Mesendoderm (in vitro differentiated cells): ENCODE results near the gene ZC3H7B.

Experiments used
- DNase-seq: peaks from one replicate; pipeline ENCODE4 v3.0.0; 2013
- H2AK5ac ChIP-seq: 2 replicates; pipeline ENCODE4 v1.6.1; 2013; ENCODE audit warnings: low read length, inconsistent platforms
- H2BK120ac ChIP-seq: 2 replicates; pipeline ENCODE4 v1.6.1; 2013; ENCODE audit warnings: low read depth, mild to moderate bottlenecking, low read length, moderate library complexity, mixed read lengths
- H2BK15ac ChIP-seq: replicated peaks from 2 replicates; pipeline ENCODE4 v1.6.1; 2013; ENCODE audit warnings: low read depth, mild to moderate bottlenecking, moderate library complexity
- H2BK5ac ChIP-seq: 2 replicates; pipeline ENCODE4 v1.6.1; 2013; ENCODE audit warnings: low read length, inconsistent platforms
- H3K18ac ChIP-seq: 2 replicates; pipeline ENCODE4 v1.6.1; 2013; ENCODE audit warnings: mild to moderate bottlenecking, low read length, mixed read lengths
- H3K23ac ChIP-seq: one replicate; pipeline ENCODE4 v1.6.1; 2013; ENCODE audit warnings: low read length
- H3K27ac ChIP-seq: 2 replicates; pipeline ENCODE4 v1.5.1; 2013; ENCODE audit warnings: low read depth, mild to moderate bottlenecking, inconsistent platforms, low read length, moderate library complexity
- H3K27me3 ChIP-seq: 2 replicates; pipeline ENCODE4 v1.6.1; 2013; ENCODE audit warnings: low read length, control low read depth, mild to moderate bottlenecking, inconsistent platforms; ENCODE audit not compliant: insufficient read depth, poor library complexity
- H3K36me3 ChIP-seq: 2 replicates; pipeline ENCODE4 v1.6.1; 2013; ENCODE audit warnings: low read length, inconsistent platforms; ENCODE audit not compliant: control insufficient read depth, insufficient read depth
- H3K4ac ChIP-seq: one replicate; pipeline ENCODE4 v1.6.1; 2013; ENCODE audit warnings: low read depth, mild to moderate bottlenecking, low read length, moderate library complexity
- H3K4me1 ChIP-seq: 2 replicates; pipeline ENCODE4 v1.6.1; 2013; ENCODE audit warnings: low read depth, low read length, inconsistent platforms; ENCODE audit not compliant: control insufficient read depth
- H3K4me2 ChIP-seq: 2 replicates; pipeline ENCODE4 v1.6.1; 2013; ENCODE audit warnings: low read length
- H3K4me3 ChIP-seq: 2 replicates; pipeline ENCODE4 v1.5.1; 2013; ENCODE audit warnings: mild to moderate bottlenecking, low read length
- H3K56ac ChIP-seq: one replicate; pipeline ENCODE4 v1.6.1; 2013; ENCODE audit warnings: low read length
- H3K79me1 ChIP-seq: 2 replicates; pipeline ENCODE4 v1.6.1; 2013; ENCODE audit warnings: low read length, inconsistent platforms
- H3K79me2 ChIP-seq: 2 replicates; pipeline ENCODE4 v1.6.1; 2013; ENCODE audit warnings: mild to moderate bottlenecking, low read length; ENCODE audit not compliant: control insufficient read depth, insufficient read depth
- H3K9ac ChIP-seq: 2 replicates; pipeline ENCODE4 v1.6.1; 2013; ENCODE audit warnings: low read length, inconsistent platforms
- H4K5ac ChIP-seq: one replicate; pipeline ENCODE4 v1.6.1; 2013; ENCODE audit warnings: low read length
- H4K8ac ChIP-seq: one replicate; pipeline ENCODE4 v1.6.1; 2013; ENCODE audit warnings: low read depth, mild to moderate bottlenecking, control low read depth, low read length, moderate library complexity
- WGBS: extraction: QIAGEN DNeasy Blood & Tissue Kit; methylation state at CpG from one replicate; pipeline ENCODE4 v1.1.7; 2013; ENCODE audit warnings: low lambda C conversion rate, missing lambda C conversion rate; ENCODE audit not compliant: insufficient coverage; ENCODE audit errors: extremely low coverage; 5-methylcytosine and 5-hydroxymethylcytosine counted together

ZC3H7B gene

GRCh38 chr22:41324821-41325528 is 23.6 kb downstream of the ZC3H7B start:
- Histone ChIP-seq H3K36me3 (peaks cover 8% of the 10 kb centered on the region), H3K23ac (no peak overlapping the region), H3K4me1 (no peaks in the 10 kb centered on the region), H3K79me2 (no peaks in the 10 kb centered on the region), H2BK120ac (no peak overlapping the region), H3K79me1 (no peaks in the 10 kb centered on the region), H2AK5ac (no peak overlapping the region), H2BK15ac (no peak overlapping the region), H3K4me3 (no peak overlapping the region), H4K8ac (no peak overlapping the region), H3K27ac (no peak overlapping the region), H4K5ac (no peak overlapping the region), H3K4ac (no peak overlapping the region), H3K18ac (no peak overlapping the region), H3K9ac (no peak overlapping the region), H2BK5ac (no peak overlapping the region), H3K4me2 (no peak overlapping the region), H3K27me3 (no peaks in the 10 kb centered on the region), H3K56ac (no peak overlapping the region)
- no peak for DNase-seq
- WGBS: no CpG with 5 or more reads among the region's 5 CpGs

DNA sequence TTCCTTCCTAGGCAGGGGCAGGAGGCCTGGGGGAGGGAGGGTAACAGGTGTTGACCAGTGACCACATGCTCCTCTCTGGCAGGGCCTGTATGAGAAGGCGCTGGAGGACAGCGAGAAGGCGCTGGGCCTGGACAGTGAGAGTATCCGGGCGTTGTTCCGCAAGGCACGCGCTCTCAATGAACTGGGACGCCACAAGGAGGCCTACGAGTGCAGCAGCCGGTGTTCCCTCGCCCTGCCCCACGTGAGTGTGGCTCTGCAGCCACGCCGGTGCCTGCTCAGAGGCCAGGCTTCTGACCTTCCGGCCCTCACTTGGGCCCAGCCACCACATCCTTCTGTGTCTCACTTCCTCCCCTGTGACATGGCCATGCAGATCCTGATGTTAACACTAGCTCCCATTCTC is 25.8 kb downstream of the ZC3H7B start:
- Histone ChIP-seq H4K5ac (no peak overlapping the region), H3K56ac (no peak overlapping the region), H4K8ac (no peak overlapping the region), H3K79me2 (no peaks in the 10 kb centered on the region), H3K4me1 (no peaks in the 10 kb centered on the region), H3K4ac (no peak overlapping the region), H3K79me1 (no peaks in the 10 kb centered on the region), H3K27ac (no peak overlapping the region), H3K4me2 (no peak overlapping the region), H3K27me3 (no peaks in the 10 kb centered on the region), H2BK15ac (no peak overlapping the region), H3K18ac (no peak overlapping the region), H3K4me3 (no peak overlapping the region), H2BK120ac (no peak overlapping the region), H3K9ac (no peak overlapping the region), H2AK5ac (no peak overlapping the region), H2BK5ac (no peak overlapping the region), H3K23ac (no peak overlapping the region), H3K36me3 (peaks cover 11% of the 10 kb centered on the region)
- WGBS: no CpG with 5 or more reads among the region's 16 CpGs
- no peak for DNase-seq

- no peak overlapping the region for H2BK15ac ChIP-seq
- H4K5ac ChIP-seq: no peak overlapping the region
- H3K79me1 ChIP-seq: no peaks in the 10 kb centered on the region
- no peak overlapping the region for H2BK5ac ChIP-seq
- no peak overlapping the region for H3K18ac ChIP-seq
- H3K4me2 ChIP-seq: no peak overlapping the region
- no peak overlapping the region for H3K23ac ChIP-seq
- H3K27ac ChIP-seq: no peak overlapping the region
- no peak overlapping the region for H3K4ac ChIP-seq
- H3K4me1 ChIP-seq: no peaks in the 10 kb centered on the region
- H2BK120ac ChIP-seq: no peak overlapping the region
- no peaks in the 10 kb centered on the region for H3K27me3 ChIP-seq
- H2AK5ac ChIP-seq: no peak overlapping the region
- H3K79me2 ChIP-seq: no peaks in the 10 kb centered on the region
- DNase-seq: no peak
- H3K4me3 ChIP-seq: no peak overlapping the region
- peaks cover 11% of the 10 kb centered on the region for H3K36me3 ChIP-seq
- WGBS: no CpG with 5 or more reads among the region's 7 CpGs
- no peak overlapping the region for H3K9ac ChIP-seq
- H3K56ac ChIP-seq: no peak overlapping the region
- no peak overlapping the region for H4K8ac ChIP-seq
Measured at GRCh38 chr22:41330169-41330568, 28.8 kb downstream of the ZC3H7B start.

DNA sequence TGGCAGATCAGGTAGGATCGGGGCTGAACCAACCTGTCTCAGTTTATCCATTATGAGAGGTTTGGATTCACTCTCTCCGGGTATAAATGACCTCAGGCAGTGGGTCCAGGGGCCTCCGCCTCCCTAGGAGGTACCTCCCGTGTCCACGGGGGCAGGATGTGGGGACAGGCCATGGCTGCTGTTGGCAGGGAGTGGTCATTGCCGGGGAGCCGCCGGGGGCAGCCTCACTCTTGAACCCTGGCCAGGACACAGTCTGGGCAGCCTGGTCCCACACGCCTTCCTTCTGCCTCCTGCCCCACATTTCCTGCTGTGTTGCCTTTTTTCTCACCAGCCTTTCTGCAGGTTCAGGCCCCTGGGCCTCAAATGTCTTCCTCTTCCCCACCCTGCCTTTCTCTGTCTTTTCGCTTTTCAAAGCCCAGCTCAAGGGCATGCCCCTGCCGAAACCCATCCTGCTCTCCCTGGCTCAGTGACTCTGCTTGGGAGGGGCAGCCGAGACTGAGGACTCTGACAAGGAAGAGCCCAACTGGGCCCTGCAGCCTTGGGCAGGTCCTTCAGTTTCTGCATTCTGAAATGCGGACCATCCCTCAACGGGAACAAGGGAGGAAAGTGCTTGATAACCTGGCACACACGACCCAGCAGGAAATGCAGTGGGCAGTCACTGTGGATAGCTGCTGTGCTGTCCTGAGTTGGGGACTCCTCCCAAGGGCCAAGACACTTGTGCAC is 31.1 kb downstream of the ZC3H7B start:
- Histone ChIP-seq H3K18ac (no peak overlapping the region), H3K9ac (no peak overlapping the region), H3K4me1 (no peaks in the 10 kb centered on the region), H3K27me3 (no peaks in the 10 kb centered on the region), H3K36me3 (peaks cover 11% of the 10 kb centered on the region), H3K56ac (no peak overlapping the region), H3K79me2 (no peaks in the 10 kb centered on the region), H2BK5ac (no peak overlapping the region), H3K79me1 (no peaks in the 10 kb centered on the region), H2BK15ac (no peak overlapping the region), H3K23ac (no peak overlapping the region), H2BK120ac (no peak overlapping the region), H3K4me3 (no peak overlapping the region), H4K5ac (no peak overlapping the region), H4K8ac (no peak overlapping the region), H3K4ac (no peak overlapping the region), H3K27ac (no peak overlapping the region), H2AK5ac (no peak overlapping the region), H3K4me2 (no peak overlapping the region)
- WGBS: no CpG with 5 or more reads among the region's 15 CpGs
- no peak for DNase-seq

DNA sequence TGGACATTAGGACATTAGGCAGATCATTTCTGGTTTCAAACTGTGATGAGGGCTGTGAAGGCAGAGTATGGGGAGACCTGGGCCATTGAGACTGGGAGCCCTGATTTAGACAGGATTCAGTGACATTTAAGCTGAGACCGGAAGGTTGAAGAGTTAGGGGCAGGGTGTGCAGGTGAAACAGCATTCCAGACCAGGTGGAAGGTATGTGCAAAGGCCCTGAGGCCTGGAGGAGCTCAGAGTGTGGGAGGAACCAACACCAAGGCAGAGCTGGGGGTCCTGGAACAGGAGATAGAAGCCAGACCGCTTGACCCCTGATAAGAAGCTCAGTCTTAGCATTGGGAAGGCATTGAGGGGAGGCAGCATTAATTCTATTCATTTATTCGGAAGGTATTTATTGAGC is 32.5 kb downstream of the ZC3H7B start:
- H3K36me3 ChIP-seq: peaks cover 8% of the 10 kb centered on the region
- no peak overlapping the region for H3K56ac ChIP-seq
- H3K4me3 ChIP-seq: no peak overlapping the region
- no peak overlapping the region for H3K18ac ChIP-seq
- H2BK5ac ChIP-seq: no peak overlapping the region
- H3K79me2 ChIP-seq: no peaks in the 10 kb centered on the region
- H2AK5ac ChIP-seq: no peak overlapping the region
- DNase-seq: no peak
- H3K4me1 ChIP-seq: no peaks in the 10 kb centered on the region
- H3K4ac ChIP-seq: no peak overlapping the region
- no peak overlapping the region for H3K27ac ChIP-seq
- no peak overlapping the region for H3K9ac ChIP-seq
- no CpG with 5 or more reads among the region's 3 CpGs for WGBS
- H2BK120ac ChIP-seq: no peak overlapping the region
- H3K27me3 ChIP-seq: no peaks in the 10 kb centered on the region
- H4K8ac ChIP-seq: no peak overlapping the region
- H4K5ac ChIP-seq: no peak overlapping the region
- no peak overlapping the region for H3K4me2 ChIP-seq
- H3K23ac ChIP-seq: no peak overlapping the region
- no peak overlapping the region for H2BK15ac ChIP-seq
- H3K79me1 ChIP-seq: no peaks in the 10 kb centered on the region
